ENCODE measurements around the gene FBLN2. TPM values are rescaled to one million over a fixed set of nuclear protein-coding genes. Genes with fewer than 3 reads are reported as not detected.

The FBLN2 gene
- total RNA-seq, 4 donors from 2014 or later = 130 to 244 (median 136) TPM

- H3K4me1 ChIP-seq = peaks cover 0 to 13% (median 10%) of the 10 kb centered on the region in 4 donors
- H3K9me3 ChIP-seq = no peaks in the 10 kb centered on the region
- intact Hi-C loops (cut with DNase I) = no loop called here
- DNase-seq (ENCODE audit: extremely low spot score) = no peak
- H3K27ac ChIP-seq (replicated peaks in 1 of 4) = no peak overlapping the region
- H3K4me3 ChIP-seq = no peak overlapping the region
- peaks cover 4 to 47% (median 13%) of the 10 kb centered on the region in 4 donors for H3K36me3 ChIP-seq
- H3K27me3 ChIP-seq = no peaks in the 10 kb centered on the region
- 100% methylated on average over 1 of the region's 1 CpG for WGBS
- TF ChIP-seq, protein P1, sequence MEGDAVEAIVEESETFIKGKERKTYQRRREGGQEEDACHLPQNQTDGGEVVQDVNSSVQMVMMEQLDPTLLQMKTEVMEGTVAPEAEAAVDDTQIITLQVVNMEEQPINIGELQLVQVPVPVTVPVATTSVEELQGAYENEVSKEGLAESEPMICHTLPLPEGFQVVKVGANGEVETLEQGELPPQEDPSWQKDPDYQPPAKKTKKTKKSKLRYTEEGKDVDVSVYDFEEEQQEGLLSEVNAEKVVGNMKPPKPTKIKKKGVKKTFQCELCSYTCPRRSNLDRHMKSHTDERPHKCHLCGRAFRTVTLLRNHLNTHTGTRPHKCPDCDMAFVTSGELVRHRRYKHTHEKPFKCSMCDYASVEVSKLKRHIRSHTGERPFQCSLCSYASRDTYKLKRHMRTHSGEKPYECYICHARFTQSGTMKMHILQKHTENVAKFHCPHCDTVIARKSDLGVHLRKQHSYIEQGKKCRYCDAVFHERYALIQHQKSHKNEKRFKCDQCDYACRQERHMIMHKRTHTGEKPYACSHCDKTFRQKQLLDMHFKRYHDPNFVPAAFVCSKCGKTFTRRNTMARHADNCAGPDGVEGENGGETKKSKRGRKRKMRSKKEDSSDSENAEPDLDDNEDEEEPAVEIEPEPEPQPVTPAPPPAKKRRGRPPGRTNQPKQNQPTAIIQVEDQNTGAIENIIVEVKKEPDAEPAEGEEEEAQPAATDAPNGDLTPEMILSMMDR (IDR thresholded peaks at IDR 0.05) = no peak
- no peak for TF ChIP-seq POLR2AphosphoS5 (IDR thresholded peaks at IDR 0.05)
- no peak for TF ChIP-seq EP300 (IDR thresholded peaks at IDR 0.05)
- TF ChIP-seq POLR2A (IDR thresholded peaks at IDR 0.05; ENCODE audit: low read depth) = no peak
These were observed 42.7 kb upstream of the FBLN2 start for GRCh38 chr3:13506239-13506638.

DNA sequence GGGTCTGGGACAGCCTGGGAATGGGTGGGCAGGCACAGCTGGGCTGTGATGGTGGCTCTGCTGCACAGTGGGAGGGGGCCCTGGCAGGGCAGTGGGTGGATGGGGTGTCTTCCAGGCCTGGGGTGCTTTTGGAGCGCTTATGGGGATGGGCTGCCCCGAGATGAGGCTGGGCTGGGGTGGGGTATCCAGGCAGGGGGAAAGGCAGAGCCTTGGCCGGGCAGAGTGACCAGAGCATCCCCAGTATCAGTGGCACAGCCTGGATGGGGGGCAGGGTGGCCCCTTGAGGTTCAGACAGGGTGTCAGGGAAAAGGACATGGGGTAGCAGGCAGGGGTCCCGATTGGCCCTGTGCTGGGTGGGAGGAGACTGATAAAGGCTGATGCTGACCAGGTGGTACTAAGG lies 42.2 kb upstream of the FBLN2 start:
- intact Hi-C loops (cut with DNase I) = no loop called here
- Histone ChIP-seq H3K4me3 (no peak overlapping the region), H3K4me1 (peaks cover 0 to 13% (median 10%) of the 10 kb centered on the region in 4 donors), H3K36me3 (peaks cover 4 to 44% (median 13%) of the 10 kb centered on the region in 4 donors), H3K27ac (replicated peaks in 1 of 4) (no peak overlapping the region), H3K27me3 (no peaks in the 10 kb centered on the region), H3K9me3 (no peaks in the 10 kb centered on the region)
- 76% methylated on average over 4 of the region's 4 CpGs for WGBS
- DNase-seq (ENCODE audit: extremely low spot score) = no peak
- TF ChIP-seq POLR2AphosphoS5 (IDR thresholded peaks at IDR 0.05) (no peak), POLR2A (IDR thresholded peaks at IDR 0.05; ENCODE audit: low read depth) (no peak), EP300 (IDR thresholded peaks at IDR 0.05) (no peak)
- TF ChIP-seq, protein P1 (IDR thresholded peaks at IDR 0.05) = no peak

DNA sequence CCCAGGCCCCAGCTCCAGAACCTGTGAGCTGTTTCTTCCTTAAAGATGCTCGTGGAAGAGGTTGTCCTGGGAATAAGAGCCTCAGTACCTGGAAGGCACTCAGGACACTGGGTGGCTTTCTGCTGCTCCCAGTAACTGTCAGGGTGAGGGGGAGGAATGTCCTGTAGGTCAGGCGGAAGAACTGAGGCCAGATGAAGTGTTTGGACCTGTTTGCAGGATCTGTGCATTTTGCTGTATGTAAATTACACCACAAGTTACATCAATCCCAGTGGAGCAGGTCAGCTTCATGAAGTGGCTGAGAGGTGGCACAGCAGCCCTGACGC lies 41.7 kb upstream of the FBLN2 start:
- Histone ChIP-seq H3K27me3 (no peaks in the 10 kb centered on the region), H3K36me3 (peaks cover 4 to 38% (median 13%) of the 10 kb centered on the region in 4 donors), H3K27ac (replicated peaks in 1 of 4) (no peak overlapping the region), H3K9me3 (no peaks in the 10 kb centered on the region), H3K4me1 (peaks cover 0 to 13% (median 10%) of the 10 kb centered on the region in 4 donors), H3K4me3 (no peak overlapping the region)
- intact Hi-C loops (cut with DNase I) = no loop called here
- 71% methylated on average over 3 of the region's 3 CpGs for WGBS
- no peak for DNase-seq (ENCODE audit: extremely low spot score)
- TF ChIP-seq POLR2A (IDR thresholded peaks at IDR 0.05; ENCODE audit: low read depth) (no peak), EP300 (IDR thresholded peaks at IDR 0.05) (no peak), POLR2AphosphoS5 (IDR thresholded peaks at IDR 0.05) (no peak)
- TF ChIP-seq, protein P1 (IDR thresholded peaks at IDR 0.05) = no peak

GRCh38 chr3:13507570-13508339 lies 41.2 kb upstream of the FBLN2 start:
- TF ChIP-seq EP300 (IDR thresholded peaks at IDR 0.05) (no peak), POLR2AphosphoS5 (IDR thresholded peaks at IDR 0.05) (no peak), POLR2A (IDR thresholded peaks at IDR 0.05; ENCODE audit: low read depth) (no peak)
- TF ChIP-seq, protein P1 (IDR thresholded peaks at IDR 0.05) = no peak
- DNase-seq (ENCODE audit: extremely low spot score) = no peak
- no peaks in the 10 kb centered on the region for H3K9me3 ChIP-seq
- intact Hi-C loops (cut with DNase I) = no loop called here
- peaks cover 4 to 33% (median 13%) of the 10 kb centered on the region in 4 donors for H3K36me3 ChIP-seq
- H3K4me3 ChIP-seq = no peak overlapping the region
- no peak overlapping the region for H3K27ac ChIP-seq (replicated peaks in 1 of 4)
- H3K4me1 ChIP-seq = peaks cover 0 to 13% (median 10%) of the 10 kb centered on the region in 4 donors
- WGBS = 34% methylated on average over 11 of the region's 20 CpGs
- H3K27me3 ChIP-seq = no peaks in the 10 kb centered on the region

All from esophagus muscularis mucosa (tissue), 4 donors.